CD4-positive, alpha-beta T cell treated with Interleukin-21 for 1 hour (primary cell): ENCODE measurements around the gene SLC8B1.

Experiments used
- DNase-seq: peaks from one replicate; pipeline ENCODE4 v3.0.0-alpha.2; 2020

The SLC8B1 gene

GRCh38 chr12:113267621-113268020 lies 67.3 kb downstream of the SLC8B1 start:
- DNase-seq, result no peak

DNA sequence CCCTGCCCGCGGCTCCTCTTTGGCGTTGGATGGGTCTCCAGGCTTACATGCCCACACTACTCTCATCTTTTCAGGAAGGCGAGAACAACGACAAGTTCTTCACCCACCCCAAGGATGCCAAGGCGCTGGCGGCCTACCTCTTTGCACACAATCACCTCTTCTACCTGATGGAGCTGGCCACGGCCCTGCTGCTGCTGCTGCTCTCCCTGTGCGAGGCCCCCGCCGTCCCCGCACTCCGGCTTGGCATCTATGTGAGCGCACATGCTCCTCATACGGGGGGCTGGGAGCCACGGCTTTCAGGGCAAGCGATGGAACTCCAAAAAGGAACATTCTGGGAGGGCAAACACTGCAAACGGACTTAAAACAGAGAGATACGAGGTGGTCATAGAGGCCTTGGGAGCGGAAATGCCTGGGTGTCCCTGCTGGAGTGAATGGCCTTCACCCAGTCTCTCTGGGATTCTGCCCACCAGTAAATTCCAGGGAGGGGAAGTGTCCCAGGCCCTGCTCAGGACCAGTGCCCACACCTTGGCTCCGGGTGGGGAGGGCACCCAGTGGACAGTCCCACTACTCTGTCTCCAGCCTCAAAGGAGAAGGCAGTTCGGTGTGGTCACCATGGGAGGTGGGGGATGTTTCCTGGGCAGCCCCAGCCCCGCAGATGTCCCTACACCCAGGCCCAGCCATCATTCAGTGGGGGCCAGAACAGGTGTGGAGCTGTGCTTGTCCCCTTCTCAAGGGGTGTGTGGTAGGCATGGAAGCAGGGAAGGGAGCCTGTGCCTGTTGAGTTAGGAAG lies 68.6 kb downstream of the SLC8B1 start:
- no peak for DNase-seq

- no peak for DNase-seq
Measured at GRCh38 chr12:113263431-113263963, 71.4 kb downstream of the SLC8B1 start.

- DNase-seq, result no peak
Measured at GRCh38 chr12:113262710-113263109, 72.2 kb downstream of the SLC8B1 start.

DNA sequence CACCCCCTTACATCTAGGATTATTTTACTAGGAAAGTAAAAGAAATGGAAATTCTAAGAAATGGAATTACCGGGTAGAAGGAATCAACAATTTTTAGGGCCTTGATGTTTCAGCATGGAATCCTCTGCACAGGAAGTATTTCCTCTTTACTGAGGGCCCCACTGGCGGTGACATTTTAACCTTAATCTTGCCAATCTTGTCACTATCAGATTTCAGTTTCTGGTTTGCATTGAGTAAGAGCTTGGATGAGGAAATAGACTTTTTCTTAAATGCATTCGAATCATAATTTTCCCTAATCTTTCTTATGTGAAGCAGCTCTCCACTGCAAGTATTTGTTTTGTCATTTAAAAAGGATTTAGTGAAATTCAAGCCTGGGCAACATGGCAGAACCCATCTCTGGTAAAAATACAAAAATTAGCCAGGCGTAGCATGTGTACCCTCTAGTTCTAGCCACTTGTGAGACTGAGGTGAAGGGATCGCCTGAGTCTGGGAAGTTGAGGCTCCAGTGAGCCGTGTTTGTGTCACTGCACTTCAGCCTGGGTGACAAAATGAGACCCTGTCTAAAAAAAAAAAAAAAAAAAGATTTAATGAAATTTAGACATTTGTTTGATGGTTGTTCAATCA lies 73.0 kb downstream of the SLC8B1 start:
- DNase-seq, result peak; percentile 21

- DNase-seq, result no peak
Measured at GRCh38 chr12:113260636-113261300, 74.1 kb downstream of the SLC8B1 start.

DNA sequence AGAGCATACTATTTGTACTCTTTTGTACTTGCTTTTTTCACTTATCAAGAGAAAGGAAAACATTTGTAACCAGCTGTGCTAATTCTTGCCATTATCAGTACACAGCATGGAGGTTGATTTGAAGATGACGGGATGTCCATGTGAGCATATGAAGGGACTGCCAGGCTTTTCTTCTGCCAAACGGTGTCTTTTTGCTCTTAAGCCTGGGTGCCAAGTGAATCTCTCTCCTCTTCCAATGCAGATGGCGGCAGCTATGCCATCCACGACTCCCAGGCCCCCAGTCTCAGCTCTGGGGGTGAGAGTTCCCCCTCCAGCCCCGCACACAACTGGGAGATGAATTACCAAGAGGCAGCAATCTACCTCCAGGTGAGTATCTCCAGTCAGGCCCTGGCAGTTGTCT lies 74.8 kb downstream of the SLC8B1 start:
- DNase-seq, result no peak

DNA sequence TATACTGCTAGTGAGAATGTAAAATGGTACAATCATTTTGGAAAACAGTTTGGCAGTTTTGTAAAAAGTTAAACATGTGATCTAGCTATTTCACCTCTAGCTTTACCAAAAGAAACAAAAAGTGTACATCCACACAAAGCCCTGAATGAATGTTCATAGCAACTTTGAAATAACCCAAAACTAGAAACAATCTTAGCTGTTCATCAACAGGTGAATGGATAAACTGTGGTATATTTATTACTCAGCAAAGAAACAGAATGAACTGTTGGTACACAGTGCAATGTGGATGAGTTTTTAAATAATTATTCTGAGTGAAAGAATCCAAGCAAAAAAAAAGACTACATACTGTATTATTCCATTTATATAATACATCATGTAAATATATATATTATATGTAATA lies 77.3 kb downstream of the SLC8B1 start:
- no peak for DNase-seq

DNA sequence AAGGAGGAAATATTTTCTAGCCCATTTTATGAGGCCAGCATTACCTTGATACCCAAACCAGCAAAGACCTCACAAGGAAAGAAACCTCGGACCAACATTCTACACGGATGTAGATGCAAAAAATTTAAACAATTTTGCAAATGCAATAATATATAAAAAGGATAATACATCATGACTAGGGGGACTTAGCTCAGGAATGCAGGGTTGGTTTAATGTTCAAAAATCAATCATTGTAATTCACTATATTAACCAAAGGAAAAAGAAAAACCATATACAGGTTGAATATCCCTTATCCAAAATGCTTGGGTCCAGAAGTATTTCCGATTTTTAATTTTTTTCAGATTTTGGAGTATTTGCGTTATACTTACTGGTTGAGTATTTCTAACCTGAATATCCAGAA lies 80.6 kb downstream of the SLC8B1 start:
- DNase-seq, result no peak

DNA sequence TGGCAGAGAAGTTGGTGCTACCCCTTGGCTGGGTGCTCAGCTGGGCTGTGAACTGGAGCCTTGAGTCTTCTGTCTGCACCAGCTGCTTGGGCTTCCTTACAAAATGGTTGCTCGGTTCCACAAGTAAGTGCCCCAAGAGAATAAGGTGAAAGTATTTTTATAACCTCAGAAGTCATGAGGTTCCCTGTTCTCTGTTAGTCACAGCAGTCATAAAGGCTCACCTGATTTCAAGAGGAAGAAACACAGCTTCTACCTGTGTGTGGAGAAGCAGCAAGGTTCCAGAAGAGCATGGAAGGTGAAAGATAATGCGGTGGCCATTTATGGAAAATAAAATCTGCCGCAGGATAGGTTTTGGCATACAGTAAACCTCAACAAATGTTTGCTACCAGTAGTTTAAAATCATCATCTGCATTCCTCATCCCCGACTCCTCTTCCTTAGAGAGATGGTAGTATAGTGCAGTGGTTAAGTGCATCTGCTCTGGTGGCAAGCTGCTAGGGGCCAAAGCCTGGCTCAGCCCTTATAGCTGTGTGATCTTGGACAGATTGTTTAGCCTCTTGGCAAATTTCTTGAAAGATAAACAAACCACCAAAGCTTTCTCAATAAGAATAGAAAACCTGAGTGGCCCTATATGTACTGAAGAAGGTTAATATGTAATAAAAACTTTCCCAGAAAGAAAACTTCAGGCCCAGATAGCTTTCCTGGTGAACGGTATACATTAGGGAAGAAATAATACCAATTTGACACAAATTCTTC lies 81.2 kb downstream of the SLC8B1 start:
- DNase-seq, result no peak

GRCh38 chr12:113252494-113252893 lies 82.4 kb downstream of the SLC8B1 start:
- no peak for DNase-seq

DNA sequence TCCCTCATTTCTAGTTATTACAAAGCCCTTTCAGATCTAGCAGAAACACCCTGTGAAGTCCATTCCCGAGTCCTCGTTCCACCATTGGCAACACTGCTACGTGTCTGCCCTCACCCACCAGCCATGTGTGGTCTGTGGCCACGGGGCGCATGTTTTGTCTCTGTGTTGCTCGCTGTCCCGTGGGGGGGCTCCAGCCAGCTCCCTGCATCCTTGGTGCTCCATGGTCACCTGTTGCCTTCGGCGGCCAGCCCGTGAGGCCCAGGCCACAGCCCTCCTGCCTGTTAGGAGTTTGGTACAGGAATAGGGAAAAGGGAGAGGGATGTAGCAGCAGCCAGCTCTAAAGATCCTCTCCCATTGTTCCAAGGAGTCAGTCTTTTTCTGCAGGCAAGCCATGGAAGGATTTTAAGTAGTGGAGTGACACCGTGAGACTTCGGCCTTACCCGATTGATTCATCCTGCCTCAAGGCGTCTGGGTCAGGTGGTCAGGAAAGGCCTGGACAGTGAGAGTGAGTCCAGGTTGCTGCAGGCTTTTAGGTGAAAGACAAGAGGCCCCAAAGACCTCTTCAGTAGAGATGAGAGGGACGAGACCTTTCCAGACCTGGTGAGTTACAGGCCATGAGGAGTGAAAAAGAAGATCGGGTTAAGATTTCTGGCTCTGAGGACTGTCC lies 83.4 kb downstream of the SLC8B1 start:
- DNase-seq, result no peak

GRCh38 chr12:113250045-113250444 lies 84.9 kb downstream of the SLC8B1 start:
- DNase-seq, result no peak

DNA sequence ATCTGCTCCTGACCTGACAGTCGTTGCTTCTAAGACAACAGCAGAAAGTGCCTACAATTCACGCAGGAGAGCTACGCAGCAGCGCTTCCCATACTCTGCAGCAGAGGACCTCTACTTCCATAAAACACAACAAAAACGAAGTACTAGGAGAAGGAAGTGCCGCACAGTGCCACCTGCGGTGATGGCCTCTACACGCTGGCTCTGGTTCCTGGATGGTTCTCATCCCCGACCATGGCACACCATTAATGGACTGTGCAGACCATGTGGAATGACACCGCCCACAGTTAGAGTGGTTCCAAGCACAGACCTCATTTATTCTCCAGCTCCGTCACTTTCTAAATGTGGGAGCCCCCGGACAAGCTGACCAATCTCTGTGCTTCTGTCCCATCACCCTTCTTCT lies 85.4 kb downstream of the SLC8B1 start:
- no peak for DNase-seq

- no peak for DNase-seq
Measured at GRCh38 chr12:113248842-113249435, 86.0 kb downstream of the SLC8B1 start.
